Lower lobe of right lung (tissue), 2 donors: Measurements from ENCODE around the gene DMKN. TPM values are rescaled to one million over a fixed set of nuclear protein-coding genes. Genes with fewer than 3 reads are reported as not detected.

Source experiments
- ATAC-seq, 2 donors: fragments of 200-7000 bp; cut with Tn5 transposase; one replicate each; pipeline ENCODE4 v1.9.1; 2020 to 2022; ENCODE audit warnings: mild to moderate bottlenecking in 2 of 2, moderate library complexity in 2 of 2
- DNase-seq: peaks from one replicate; pipeline ENCODE4 v3.0.0-alpha.2; 2020
- H3K27ac ChIP-seq: fragments of 200-600 bp; one replicate; pipeline ENCODE4 v1.8.0; 2022
- H3K27me3 ChIP-seq: fragments of 200-600 bp; one replicate; pipeline ENCODE4 v1.8.0; 2022; ENCODE audit warnings: low read depth
- H3K36me3 ChIP-seq: fragments of 200-600 bp; one replicate; pipeline ENCODE4 v1.8.0; 2022; ENCODE audit warnings: mild to moderate bottlenecking
- H3K4me1 ChIP-seq: fragments of 200-600 bp; one replicate; pipeline ENCODE4 v1.8.0; 2022
- H3K4me3 ChIP-seq: fragments of 200-600 bp; one replicate; pipeline ENCODE4 v1.8.0; 2022; ENCODE audit warnings: mild to moderate bottlenecking
- H3K9me3 ChIP-seq: fragments of 200-600 bp; one replicate; pipeline ENCODE4 v1.8.0; 2022
- CTCF ChIP-seq: fragments of 200-600 bp; IDR thresholded peaks from one replicate; pipeline ENCODE4 v1.8.0; 2022; ENCODE audit warnings: antibody characterized with exemption, mild to moderate bottlenecking
- intact Hi-C: fragments of 100-400 bp; cut with DNase I; formaldehyde crosslinking; loops from one replicate; pipeline ENCODE4 v1.11.0; 2022
- total RNA-seq: library from RNA; stranded (reverse); fragmentation: NEBNext Ultra II Directional; extraction: Animal tissue kit (Norgen Biotek cat#: 25700); gene quantifications from one replicate; pipeline ENCODE4 v1.2.1, GENCODE V29; 2021
- donor health status: DM: no; HTN: yes; CAD: no; lungs with severe emphysema.

DMKN gene
- total RNA-seq, 1 donor from 2014 or later: 70.7 TPM

GRCh38 chr19:35545855-35546381 lies 32.5 kb upstream of the DMKN start:
- intact Hi-C loops: no loop called here
- peak overlapping the region; percentile 92 for H3K27ac ChIP-seq
- TF ChIP-seq CTCF: no peak
- peak overlapping the region; percentile 99 for H3K4me3 ChIP-seq
- H3K27me3 ChIP-seq: no peaks in the 10 kb centered on the region
- H3K36me3 ChIP-seq: peaks cover 6% of the 10 kb centered on the region
- H3K4me1 ChIP-seq: peaks cover 24% of the 10 kb centered on the region
- no peaks in the 10 kb centered on the region for H3K9me3 ChIP-seq
- peak; percentile 54 to 73 for ATAC-seq
- DNase-seq: peak; percentile 57

DNA sequence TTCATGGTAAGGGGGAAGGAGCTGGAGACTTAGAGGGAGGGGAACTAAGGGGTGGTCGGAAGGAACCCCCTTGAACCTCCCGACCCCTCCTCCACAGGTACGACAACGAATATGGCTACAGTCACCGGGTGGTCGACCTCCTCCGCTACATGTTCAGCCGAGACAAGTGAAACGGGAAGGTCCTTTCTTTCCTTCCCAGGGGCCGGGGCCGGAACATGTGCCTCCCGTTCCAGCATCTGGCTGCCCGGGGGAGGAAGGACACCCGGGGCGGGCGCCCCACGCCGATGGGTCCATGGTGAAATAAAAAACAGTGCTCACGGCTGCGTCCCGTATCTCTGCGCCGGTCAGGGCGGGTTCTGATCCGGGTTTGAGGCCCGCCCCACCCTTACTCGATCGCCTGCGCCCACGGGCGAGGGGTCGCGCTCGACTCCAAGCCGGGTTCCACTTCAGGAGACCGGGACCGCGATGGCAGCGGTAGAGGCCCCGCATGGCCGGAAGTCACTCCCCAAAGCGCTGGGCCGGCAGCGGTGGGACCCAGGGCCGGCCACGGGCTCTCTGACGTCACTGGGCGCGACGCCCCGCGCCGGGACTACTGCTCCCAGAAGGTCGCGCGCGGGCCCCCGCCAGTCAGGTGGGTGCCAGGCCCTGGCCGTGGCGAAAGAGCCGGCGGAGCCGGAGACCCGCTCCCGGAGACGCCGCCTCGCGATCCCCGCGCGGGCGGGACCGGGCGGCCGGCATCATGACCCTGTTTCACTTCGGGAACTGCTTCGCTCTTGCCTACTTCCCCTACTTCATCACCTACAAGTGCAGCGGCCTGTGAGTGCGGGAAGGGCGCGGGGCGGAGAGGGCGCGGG lies 31.8 kb upstream of the DMKN start, which contains the start of gene TMEM147:
TSS of gene TMEM147 (plus strand) at position 626 of the 854 bp plus-strand sequence. CDS start at position 740, 114 bp downstream.
- no peaks in the 10 kb centered on the region for H3K27me3 ChIP-seq
- H3K4me3 ChIP-seq: peak within 1 kb of the TSS; percentile 99
- peaks cover 6% of the 10 kb centered on the region for H3K36me3 ChIP-seq
- intact Hi-C loops: no loop called here
- peak within 1 kb of the TSS; percentile 92 for H3K27ac ChIP-seq
- H3K4me1 ChIP-seq: peaks cover 24% of the 10 kb centered on the region
- H3K9me3 ChIP-seq: no peaks in the 10 kb centered on the region
- TF ChIP-seq CTCF: no peak
- ATAC-seq: peak; percentile 97 to 99
- DNase-seq: peak; percentile 97

DNA sequence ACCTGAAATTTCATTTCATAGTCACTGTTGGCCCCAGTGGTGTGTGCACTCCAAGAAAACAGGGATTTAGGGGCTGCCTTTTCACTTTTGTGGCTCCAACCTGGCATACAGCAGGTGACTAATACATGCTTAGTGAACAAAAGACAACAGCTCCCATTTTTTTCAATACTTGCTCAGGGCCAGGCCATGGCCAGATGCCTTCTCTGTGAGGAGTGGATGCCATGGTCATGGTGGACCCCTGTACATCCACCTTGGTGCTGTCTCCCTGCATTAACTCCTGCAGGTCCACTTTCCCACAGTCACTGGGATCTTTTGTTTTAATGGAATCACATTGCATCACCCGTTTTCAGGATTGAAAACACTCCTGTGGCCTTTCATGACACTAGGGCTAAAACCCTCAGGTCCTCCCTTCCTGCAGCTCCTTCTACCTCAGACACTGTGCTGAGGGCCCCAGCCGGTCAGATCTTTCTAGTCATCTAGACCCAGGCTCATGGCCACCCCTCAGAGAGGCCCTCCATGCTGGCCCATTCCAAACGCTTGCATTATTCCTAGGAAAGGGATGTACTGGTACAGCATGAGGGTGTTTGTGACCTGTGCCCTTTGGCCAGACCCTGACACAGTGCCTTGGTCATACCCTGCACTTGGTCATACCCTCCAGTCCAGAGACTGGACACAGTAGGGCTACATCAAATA lies 30.8 kb upstream of the DMKN start:
- H3K27ac ChIP-seq: peak overlapping the region; percentile 92
- intact Hi-C loops: no loop called here
- no peak for DNase-seq
- H3K36me3 ChIP-seq: peaks cover 6% of the 10 kb centered on the region
- H3K4me3 ChIP-seq: peak overlapping the region; percentile 99
- peaks cover 24% of the 10 kb centered on the region for H3K4me1 ChIP-seq
- no peaks in the 10 kb centered on the region for H3K9me3 ChIP-seq
- no peaks in the 10 kb centered on the region for H3K27me3 ChIP-seq
- TF ChIP-seq CTCF: no peak
- ATAC-seq: no peak

- Histone ChIP-seq H3K4me1 (peaks cover 24% of the 10 kb centered on the region), H3K36me3 (peaks cover 6% of the 10 kb centered on the region), H3K27ac (no peak overlapping the region), H3K4me3 (no peak overlapping the region), H3K27me3 (no peaks in the 10 kb centered on the region), H3K9me3 (no peaks in the 10 kb centered on the region)
- DNase-seq: no peak
- no peak for TF ChIP-seq CTCF
- no peak for ATAC-seq
- intact Hi-C loops: no loop called here
These were observed 30.0 kb upstream of the DMKN start for GRCh38 chr19:35543280-35544109.

- Histone ChIP-seq H3K27me3 (no peaks in the 10 kb centered on the region), H3K4me3 (no peak overlapping the region), H3K4me1 (peaks cover 22% of the 10 kb centered on the region), H3K36me3 (peaks cover 1% of the 10 kb centered on the region), H3K27ac (no peak overlapping the region), H3K9me3 (no peaks in the 10 kb centered on the region)
- no peak for TF ChIP-seq CTCF
- intact Hi-C loops: no loop called here
- DNase-seq: no peak
- ATAC-seq: no peak
These were observed 28.8 kb upstream of the DMKN start for GRCh38 chr19:35542209-35542608.
